HL-60 (cell line): ENCODE measurements around the gene RAB3GAP1.
"Not testable (repeated sequence)": the region's sequence is repeated elsewhere in the genome, so short reads cannot be mapped to it uniquely, and the experiment has no call there.

ENCODE experiments used
- GABPA ChIP-seq: IDR thresholded peaks from 2 replicates; pipeline ENCODE4 v1.6.1; 2012; ENCODE audit warnings: low read depth
- POLR2AphosphoS5 ChIP-seq: IDR thresholded peaks from 2 replicates; pipeline ENCODE4 v1.6.1; 2012; ENCODE audit warnings: low read depth
- TF ChIP-seq, protein P1 (sequence below): IDR thresholded peaks from one replicate; pipeline ENCODE4 v1.5.1; 2011; ENCODE audit warnings: low read length, control low read depth, inconsistent platforms; ENCODE audit not compliant: insufficient read depth

DNA sequence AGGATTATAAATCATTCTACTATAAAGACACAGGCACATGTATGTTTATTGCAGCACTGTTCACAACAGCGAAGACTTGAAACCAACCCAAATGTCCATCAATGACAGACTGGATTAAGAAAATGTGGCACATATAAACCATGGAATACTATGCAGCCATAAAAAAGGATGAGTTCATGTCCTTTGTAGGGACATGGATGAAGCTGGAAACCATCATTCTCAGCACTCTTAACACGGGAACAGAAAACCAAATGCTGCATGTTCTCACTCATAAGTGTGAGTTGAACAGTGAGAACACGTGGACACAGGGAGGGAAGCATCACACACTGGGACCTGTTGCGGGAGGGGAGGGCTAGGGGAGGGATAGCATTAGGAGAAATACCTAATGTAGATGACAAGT, 37.5 kb downstream of the RAB3GAP1 start:
- TF ChIP-seq, protein P1, sequence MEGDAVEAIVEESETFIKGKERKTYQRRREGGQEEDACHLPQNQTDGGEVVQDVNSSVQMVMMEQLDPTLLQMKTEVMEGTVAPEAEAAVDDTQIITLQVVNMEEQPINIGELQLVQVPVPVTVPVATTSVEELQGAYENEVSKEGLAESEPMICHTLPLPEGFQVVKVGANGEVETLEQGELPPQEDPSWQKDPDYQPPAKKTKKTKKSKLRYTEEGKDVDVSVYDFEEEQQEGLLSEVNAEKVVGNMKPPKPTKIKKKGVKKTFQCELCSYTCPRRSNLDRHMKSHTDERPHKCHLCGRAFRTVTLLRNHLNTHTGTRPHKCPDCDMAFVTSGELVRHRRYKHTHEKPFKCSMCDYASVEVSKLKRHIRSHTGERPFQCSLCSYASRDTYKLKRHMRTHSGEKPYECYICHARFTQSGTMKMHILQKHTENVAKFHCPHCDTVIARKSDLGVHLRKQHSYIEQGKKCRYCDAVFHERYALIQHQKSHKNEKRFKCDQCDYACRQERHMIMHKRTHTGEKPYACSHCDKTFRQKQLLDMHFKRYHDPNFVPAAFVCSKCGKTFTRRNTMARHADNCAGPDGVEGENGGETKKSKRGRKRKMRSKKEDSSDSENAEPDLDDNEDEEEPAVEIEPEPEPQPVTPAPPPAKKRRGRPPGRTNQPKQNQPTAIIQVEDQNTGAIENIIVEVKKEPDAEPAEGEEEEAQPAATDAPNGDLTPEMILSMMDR: not testable (repeated sequence)
- TF ChIP-seq POLR2AphosphoS5, GABPA: not testable (repeated sequence)
